ENCODE measurements around the gene LRP5. TPM values are rescaled to one million over a fixed set of nuclear protein-coding genes. Genes with fewer than 3 reads are reported as not detected.

LRP5 gene
- total RNA-seq, 4 donors from 2014 or later = 19.1 to 86.2 (median 43.9) TPM

- Histone ChIP-seq H3K4me1 (peaks cover 9 to 10% of the 10 kb centered on the region in 2 donors), H3K36me3 (no peaks in the 10 kb centered on the region)
Observed at GRCh38 chr11:68270196-68271022, 42.0 kb upstream of the LRP5 start.

GRCh38 chr11:68271023-68271780 lies 41.2 kb upstream of the LRP5 start:
- H3K9me3 ChIP-seq = no peaks in the 10 kb centered on the region
- DNase-seq = peak; percentile 51 to 55
- TF ChIP-seq, protein P1, sequence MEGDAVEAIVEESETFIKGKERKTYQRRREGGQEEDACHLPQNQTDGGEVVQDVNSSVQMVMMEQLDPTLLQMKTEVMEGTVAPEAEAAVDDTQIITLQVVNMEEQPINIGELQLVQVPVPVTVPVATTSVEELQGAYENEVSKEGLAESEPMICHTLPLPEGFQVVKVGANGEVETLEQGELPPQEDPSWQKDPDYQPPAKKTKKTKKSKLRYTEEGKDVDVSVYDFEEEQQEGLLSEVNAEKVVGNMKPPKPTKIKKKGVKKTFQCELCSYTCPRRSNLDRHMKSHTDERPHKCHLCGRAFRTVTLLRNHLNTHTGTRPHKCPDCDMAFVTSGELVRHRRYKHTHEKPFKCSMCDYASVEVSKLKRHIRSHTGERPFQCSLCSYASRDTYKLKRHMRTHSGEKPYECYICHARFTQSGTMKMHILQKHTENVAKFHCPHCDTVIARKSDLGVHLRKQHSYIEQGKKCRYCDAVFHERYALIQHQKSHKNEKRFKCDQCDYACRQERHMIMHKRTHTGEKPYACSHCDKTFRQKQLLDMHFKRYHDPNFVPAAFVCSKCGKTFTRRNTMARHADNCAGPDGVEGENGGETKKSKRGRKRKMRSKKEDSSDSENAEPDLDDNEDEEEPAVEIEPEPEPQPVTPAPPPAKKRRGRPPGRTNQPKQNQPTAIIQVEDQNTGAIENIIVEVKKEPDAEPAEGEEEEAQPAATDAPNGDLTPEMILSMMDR (IDR thresholded peaks at IDR 0.05) = peak in 3 of 4 experiments; percentile 32 to 48 (median 34)
- TF ChIP-seq POLR2A (IDR thresholded peaks at IDR 0.05) = no peak
- peaks cover 9 to 10% of the 10 kb centered on the region in 2 donors for H3K4me1 ChIP-seq
- no peaks in the 10 kb centered on the region for H3K36me3 ChIP-seq
- peak overlapping the region; percentile 90 to 98 for H3K4me3 ChIP-seq
- H3K27me3 ChIP-seq = no peaks in the 10 kb centered on the region
- intact Hi-C loops (cut with DNase I; ENCODE audit: low total_unique reads) = no loop called here
- H3K27ac ChIP-seq = peak overlapping the region; percentile 94 to 95

More at GRCh38 chr11:68270196-68271022, 42.0 kb upstream of the LRP5 start:
- no peak for TF ChIP-seq POLR2A (IDR thresholded peaks at IDR 0.05)
- TF ChIP-seq, protein P1 (IDR thresholded peaks at IDR 0.05) = no peak
- peak overlapping the region; percentile 94 to 95 for H3K27ac ChIP-seq
- H3K9me3 ChIP-seq = no peaks in the 10 kb centered on the region
- peak overlapping the region; percentile 90 to 98 for H3K4me3 ChIP-seq
- no peak for DNase-seq
- H3K27me3 ChIP-seq = no peaks in the 10 kb centered on the region
- intact Hi-C loops (cut with DNase I; ENCODE audit: low total_unique reads) = no loop called here

DNA sequence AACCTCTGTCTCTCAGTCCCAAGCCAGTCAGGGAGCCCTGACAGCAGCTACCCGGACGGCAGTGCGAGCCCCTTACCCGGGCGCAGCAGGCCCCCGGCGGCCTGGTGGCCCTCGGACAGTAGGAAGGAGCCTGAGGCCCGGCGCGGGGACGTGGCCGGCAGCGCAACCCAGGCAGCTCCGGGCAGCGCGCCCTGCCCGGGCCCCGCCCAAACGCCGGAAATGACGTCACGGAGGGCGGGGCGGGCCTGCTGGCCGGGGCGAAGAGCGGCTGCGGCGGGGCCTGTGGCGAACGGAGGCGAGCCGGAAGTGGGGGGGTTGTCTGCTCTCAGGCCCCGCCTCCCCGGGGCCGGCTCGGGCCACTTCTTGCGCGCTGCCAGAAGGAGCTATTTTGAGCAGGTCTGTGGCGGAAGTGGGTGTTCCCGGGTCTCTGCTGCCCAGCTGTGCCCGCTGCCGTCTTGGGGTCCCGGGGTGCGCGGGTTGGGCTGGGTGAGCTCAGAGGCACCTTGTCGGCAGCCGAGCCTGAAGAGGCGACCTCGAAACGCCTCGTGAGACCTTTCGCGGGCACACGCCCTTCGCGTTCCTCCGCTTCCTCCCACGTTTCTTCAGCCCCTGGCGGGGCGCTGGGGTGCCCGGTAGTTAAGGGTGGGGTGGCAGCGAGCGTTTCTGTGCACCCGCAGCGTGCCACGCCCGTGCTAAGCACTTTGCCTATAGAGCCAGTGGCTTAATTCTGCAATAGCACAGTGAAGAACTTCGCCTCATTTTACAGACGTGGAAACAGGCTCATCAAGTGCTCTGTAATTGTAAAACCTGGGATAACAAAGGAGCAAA lies 40.4 kb upstream of the LRP5 start, which contains the start of gene C11orf24:
Gene C11orf24, minus strand, starts transcription at position 193 of the 828 bp plus-strand sequence. CDS start 8,206 bp downstream, outside the sequence.
- intact Hi-C loops (cut with DNase I; ENCODE audit: low total_unique reads) = no loop called here
- H3K4me1 ChIP-seq = peaks cover 9 to 10% of the 10 kb centered on the region in 2 donors
- peak; percentile 93 to 95 for DNase-seq
- H3K27me3 ChIP-seq = no peaks in the 10 kb centered on the region
- peak within 1 kb of the TSS; percentile 90 to 98 for H3K4me3 ChIP-seq
- no peaks in the 10 kb centered on the region for H3K36me3 ChIP-seq
- H3K27ac ChIP-seq = peak within 1 kb of the TSS; percentile 94 to 95
- TF ChIP-seq, protein P1 (IDR thresholded peaks at IDR 0.05) = peak in 1 of 4 experiments; percentile 17
- peak; percentile 82 to 91 for TF ChIP-seq POLR2A (IDR thresholded peaks at IDR 0.05)
- no peaks in the 10 kb centered on the region for H3K9me3 ChIP-seq

GRCh38 chr11:68273026-68273738 lies 39.2 kb upstream of the LRP5 start:
- DNase-seq = no peak
- Histone ChIP-seq H3K9me3 (no peaks in the 10 kb centered on the region), H3K36me3 (no peaks in the 10 kb centered on the region), H3K4me1 (peaks cover 9 to 10% of the 10 kb centered on the region in 2 donors), H3K27ac (no peak overlapping the region), H3K4me3 (no peak overlapping the region), H3K27me3 (no peaks in the 10 kb centered on the region)
- intact Hi-C loops (cut with DNase I; ENCODE audit: low total_unique reads) = no loop called here
- TF ChIP-seq, protein P1 (IDR thresholded peaks at IDR 0.05) = no peak
- TF ChIP-seq POLR2A (IDR thresholded peaks at IDR 0.05) = no peak
